GM19193 (cell line): ENCODE measurements around the gene ABHD2.

Experiments
- POLR2A ChIP-seq: IDR thresholded peaks from 4 replicates; pipeline ENCODE4 v1.6.1; 2011; ENCODE audit not compliant: insufficient read depth, insufficient read length; ENCODE audit errors: extremely low read depth

ABHD2 gene, protein sequence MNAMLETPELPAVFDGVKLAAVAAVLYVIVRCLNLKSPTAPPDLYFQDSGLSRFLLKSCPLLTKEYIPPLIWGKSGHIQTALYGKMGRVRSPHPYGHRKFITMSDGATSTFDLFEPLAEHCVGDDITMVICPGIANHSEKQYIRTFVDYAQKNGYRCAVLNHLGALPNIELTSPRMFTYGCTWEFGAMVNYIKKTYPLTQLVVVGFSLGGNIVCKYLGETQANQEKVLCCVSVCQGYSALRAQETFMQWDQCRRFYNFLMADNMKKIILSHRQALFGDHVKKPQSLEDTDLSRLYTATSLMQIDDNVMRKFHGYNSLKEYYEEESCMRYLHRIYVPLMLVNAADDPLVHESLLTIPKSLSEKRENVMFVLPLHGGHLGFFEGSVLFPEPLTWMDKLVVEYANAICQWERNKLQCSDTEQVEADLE

DNA sequence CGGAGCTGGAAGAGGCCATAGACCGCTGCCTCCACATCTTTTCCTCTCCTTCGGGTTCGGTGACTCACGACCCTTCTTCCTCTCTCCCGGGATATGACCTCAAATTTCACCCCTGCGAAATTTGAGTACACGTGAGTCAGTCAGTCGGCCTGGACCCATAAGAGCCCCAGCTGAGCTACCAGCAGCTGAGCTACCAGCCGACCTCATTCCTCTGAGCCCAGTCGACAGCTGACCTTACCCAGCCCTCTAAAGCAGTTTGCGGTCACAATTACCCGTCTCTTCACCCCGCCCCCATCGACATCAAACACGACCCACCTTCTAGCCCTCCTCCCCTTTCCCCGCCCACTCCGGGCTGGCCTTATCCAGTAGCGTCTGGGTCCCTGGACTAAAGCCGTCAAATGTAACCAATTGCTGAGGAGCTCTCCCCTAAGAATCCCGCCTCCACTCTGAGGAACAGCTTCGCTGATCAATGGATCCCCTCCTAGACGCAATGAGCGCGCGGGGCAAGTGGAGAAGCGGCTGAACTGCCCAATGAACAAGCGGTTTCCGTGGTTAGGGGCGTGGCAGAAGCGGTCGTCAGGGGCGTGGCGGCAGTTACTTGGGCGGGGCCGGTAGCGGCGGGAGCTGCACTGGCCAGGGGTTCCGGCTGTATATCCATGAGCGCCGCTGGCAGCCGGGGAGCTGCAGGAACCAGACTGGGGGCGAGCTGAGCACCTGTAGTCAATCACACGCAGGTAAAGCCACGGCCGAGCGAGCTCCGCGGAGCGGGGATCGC lies at the start of gene ABHD2:
Gene ABHD2 (plus strand): TSS at position 627 of the 775 bp plus-strand sequence. CDS start 27,872 bp downstream, outside the sequence.
- peak; percentile 57 for TF ChIP-seq POLR2A

- TF ChIP-seq POLR2A: no peak
Measured at GRCh38 chr15:89039142-89039541, 49.1 kb upstream of the ABHD2 start.

- no peak for TF ChIP-seq POLR2A
Measured at GRCh38 chr15:89041507-89041906, 46.7 kb upstream of the ABHD2 start.

DNA sequence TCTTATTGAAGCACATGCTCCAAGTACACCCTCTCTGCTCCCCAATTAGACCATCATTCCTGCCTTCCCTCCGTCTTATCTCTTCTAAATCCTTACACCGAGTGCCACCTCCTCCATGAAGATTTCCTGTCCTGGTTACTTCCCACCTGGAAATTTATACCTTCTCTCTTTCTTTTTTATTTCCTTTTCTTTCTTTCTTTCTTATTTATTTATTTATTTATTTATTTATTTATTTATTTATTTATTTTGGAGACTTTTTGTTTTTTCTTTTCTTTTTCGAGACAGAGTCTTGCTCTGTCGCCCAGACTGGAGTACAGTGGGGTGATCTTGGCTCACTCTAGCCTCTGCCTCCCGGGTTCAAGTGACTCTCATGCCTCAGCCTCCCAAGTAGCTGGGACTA lies 45.9 kb upstream of the ABHD2 start:
- TF ChIP-seq POLR2A: no peak

- no peak for TF ChIP-seq POLR2A
Measured at GRCh38 chr15:89043031-89044002, 44.9 kb upstream of the ABHD2 start.

- no peak for TF ChIP-seq POLR2A
Measured at GRCh38 chr15:89051875-89052274, 36.4 kb upstream of the ABHD2 start.

DNA sequence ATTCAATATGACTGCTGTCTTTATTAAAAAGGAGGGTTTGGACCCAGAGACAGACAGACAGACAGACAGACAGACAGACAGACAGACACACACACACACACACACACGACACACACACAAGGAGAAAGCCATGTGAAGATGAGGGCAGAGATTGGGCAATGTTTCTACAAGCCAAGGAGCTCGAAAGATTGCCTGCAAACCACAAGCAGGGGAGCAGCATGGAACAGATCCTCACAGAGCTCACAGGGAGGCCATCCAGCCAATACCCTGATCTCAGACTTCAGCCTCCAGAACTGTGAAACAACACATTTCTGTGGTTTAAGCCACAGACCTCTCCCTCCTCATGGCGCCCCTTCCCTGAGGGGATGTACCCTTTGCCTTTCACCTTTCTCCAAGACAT lies 35.8 kb upstream of the ABHD2 start:
- TF ChIP-seq POLR2A: no peak

GRCh38 chr15:89054873-89055272 lies 33.4 kb upstream of the ABHD2 start:
- TF ChIP-seq POLR2A: no peak

DNA sequence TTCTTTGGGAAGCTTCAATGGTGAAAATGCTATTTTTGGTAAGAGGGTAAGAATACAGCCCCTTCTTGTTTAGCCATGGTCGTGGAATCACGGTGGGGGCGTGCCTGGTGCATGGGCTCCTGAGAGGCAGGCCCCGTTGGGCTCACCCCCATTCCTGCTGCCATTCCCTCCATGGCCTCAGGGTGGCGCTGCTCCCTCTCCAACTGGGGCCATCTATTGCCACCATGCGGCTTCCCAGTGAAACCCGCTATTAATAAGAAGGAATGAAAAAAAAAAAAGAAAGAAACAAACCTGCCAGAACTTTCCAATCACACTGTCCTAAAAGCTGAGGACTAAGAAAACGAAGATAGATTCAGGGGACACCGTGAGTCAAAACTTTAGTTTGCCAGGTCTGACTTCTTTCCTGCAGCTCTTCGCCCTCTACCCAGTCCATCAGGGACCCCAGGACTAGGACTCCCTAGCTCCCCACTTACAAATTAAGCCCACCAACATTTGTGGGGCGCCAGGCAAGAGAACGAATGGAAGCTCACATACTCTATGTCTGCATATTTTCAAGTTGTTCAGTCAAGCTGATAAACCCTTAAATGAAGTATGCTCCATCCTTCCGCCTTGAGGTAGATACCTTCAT lies 30.6 kb upstream of the ABHD2 start:
- no peak for TF ChIP-seq POLR2A

GRCh38 chr15:89058376-89058775 lies 29.9 kb upstream of the ABHD2 start:
- no peak for TF ChIP-seq POLR2A

GRCh38 chr15:89058876-89059405 lies 29.3 kb upstream of the ABHD2 start:
- TF ChIP-seq POLR2A: no peak

GRCh38 chr15:89066280-89066679 lies 22.0 kb upstream of the ABHD2 start:
- no peak for TF ChIP-seq POLR2A

DNA sequence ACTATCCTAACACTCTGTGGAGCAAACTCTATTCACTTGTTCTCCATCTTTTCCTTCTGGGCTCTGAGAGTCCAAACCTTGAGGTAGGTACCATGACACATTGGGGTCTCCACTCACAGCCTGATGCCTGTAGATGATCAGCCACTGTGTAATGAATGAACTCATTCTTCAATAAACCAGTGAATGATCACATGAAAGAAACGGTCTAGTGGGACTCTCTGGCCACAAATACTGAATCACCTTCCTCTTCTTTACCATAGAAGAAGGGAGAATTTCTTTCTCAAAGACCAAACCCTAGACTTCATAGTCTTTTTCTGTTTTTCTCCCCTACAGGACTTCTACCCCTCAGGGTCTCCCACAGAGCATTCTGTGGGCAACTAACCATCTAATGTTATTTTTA lies 20.5 kb upstream of the ABHD2 start:
- no peak for TF ChIP-seq POLR2A

- TF ChIP-seq POLR2A: no peak
Measured at GRCh38 chr15:89068325-89068784, 19.9 kb upstream of the ABHD2 start.
